HG03196 (cell line): ENCODE data around the gene POLR3H.
"Not testable (repeated sequence)": the region's sequence is repeated elsewhere in the genome, so short reads cannot be mapped to it uniquely, and the experiment has no call there.

Experiments
- ATAC-seq: cut with Tn5 transposase; IDR thresholded peaks from one replicate; pipeline ENCODE4 v1.9.1; 2021; ENCODE audit not compliant: unreplicated experiment

POLR3H gene

DNA sequence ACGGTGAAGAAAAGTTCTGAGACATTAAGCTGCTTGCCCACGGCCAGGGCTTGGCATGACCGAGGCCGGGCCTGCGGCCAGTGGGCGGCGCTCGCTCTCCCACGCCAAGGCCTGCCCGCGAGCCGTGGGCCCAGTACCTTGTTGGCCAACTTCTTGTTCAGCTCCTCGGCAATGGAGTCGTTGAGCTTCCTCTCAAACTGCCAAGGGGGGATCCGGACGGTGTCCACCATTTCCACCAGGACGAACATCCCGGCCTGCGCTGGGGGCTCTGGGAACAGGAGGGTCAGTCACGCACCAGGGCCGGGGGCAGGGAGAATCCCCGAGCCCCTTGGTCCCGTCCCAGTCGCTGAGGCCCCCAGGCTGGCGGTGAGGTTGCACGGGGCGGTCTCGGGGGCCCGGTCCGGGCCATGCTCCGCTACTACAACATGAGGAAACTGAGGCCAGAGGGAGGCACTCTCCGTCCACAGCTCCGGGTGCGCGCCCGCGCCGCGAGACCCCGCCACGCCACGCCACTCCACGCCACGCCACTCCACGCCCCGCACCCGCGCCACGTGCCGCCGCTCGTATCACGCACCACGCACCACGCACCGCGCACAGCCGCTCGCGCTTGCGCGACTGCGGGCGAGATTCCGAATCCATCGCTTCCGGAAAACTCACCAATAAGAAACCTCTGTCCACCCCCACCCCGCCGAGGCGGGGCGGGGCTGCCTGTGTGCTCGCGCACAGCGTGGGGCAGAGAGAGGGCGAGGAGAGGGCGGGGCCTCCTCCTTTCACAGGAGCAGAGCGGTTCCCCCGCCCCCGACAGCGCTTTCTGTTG lies at the start of gene POLR3H:
Gene POLR3H (minus strand): TSS at position 617 of the 817 bp plus-strand sequence. CDS start 369 bp downstream, at position 248.
- ATAC-seq, result peak; percentile 84

DNA sequence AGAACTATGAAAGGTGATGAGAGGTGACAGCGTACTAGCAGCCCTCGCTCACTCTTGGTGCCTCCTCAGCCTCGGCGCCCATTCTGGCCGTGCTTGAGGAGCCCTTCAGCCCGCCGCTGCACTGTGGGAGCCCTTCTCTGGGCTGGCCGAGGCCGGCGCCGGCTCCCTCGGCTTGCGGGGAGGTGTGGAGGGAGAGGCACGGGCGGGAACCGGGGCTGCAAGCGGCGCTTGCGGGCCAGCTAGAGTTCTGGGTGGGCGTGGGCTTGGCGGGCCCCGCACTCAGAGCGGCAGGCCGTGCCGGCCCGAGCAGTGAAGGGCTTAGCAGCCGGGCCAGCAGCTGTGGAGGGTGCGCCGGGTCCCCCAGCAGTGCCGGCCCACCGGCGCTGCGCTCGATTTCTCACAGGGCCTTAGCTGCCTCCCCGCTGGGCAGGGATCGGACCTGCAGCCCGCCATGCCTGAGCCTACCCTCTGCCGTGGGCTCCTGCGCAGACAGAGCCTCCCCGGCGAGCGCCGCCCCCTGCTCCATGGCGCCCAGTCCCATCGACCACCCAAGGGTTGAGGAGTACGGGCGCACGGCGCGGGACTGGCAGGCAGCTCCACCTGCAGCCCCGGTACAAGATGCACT lies 49.2 kb upstream of the POLR3H start:
- ATAC-seq, result not testable (repeated sequence)

DNA sequence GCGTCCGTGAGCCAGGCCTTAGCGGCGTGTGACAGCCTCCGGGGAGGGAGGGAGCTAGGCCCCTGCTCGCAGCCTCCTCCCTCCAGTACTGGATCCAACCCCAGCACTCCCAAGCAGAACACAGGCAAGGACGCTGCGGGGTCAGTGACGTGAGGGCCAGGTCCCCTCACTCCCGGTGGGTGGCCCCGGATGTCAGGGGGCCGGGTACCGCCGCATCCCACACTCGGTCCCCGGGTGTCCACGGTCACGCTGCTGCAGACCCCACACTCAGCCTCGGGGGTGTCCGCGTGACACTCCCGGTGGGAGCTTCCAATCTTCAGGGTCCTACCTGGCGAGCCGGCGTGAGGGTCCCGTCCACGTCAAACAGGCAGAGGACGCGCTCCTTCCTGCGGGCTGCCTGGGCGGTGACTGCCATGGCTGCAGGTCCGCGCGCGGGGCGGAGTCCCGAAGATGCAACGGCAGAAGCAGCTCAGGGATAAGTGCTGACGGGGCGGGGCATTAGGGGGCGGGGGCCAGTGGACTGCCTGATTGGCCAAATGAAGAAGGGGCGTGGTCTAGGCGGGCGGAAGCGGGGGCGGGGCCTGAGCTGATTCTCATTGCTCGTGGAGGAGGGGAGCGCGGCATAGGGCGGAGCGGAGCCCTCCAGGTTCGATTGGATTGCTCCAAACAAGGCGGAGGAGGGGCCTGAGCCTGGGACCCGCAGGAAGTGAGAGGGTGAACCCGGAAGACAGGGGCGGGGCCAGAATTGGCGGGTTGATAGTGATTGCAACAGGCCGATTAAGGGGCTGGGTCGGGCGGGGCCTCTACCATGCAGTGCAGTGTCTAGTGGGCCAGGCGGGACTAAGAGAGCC lies 45.3 kb upstream of the POLR3H start, which contains the start of gene PMM1:
Gene PMM1 (minus strand): TSS at position 450 of the 851 bp plus-strand sequence. CDS start 35 bp downstream, at position 415.
- ATAC-seq, result peak; percentile 86

- ATAC-seq, result no peak
These were observed 43.1 kb upstream of the POLR3H start for GRCh38 chr22:41587347-41587723.

DNA sequence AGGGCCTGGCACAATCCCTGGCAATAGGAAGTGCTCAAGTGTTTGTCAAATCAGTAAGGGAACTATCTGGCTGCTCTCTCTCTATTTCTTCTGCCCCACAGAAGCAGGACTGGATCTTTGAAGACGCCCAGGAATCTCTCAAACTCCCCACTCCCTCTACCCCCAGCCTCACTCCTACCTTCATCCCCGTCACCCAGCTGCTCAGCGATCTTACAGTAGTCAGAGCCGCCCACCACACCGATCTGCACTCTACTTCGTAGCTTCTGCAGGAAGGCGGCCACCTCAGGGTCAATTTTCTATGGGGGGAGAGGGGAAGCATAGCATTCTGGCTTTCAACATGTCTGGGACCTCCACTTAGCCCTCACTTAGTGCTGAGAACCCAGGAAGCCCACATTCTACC lies 41.6 kb upstream of the POLR3H start:
- ATAC-seq, result no peak

GRCh38 chr22:41584881-41585280 lies 40.6 kb upstream of the POLR3H start:
- ATAC-seq, result no peak

DNA sequence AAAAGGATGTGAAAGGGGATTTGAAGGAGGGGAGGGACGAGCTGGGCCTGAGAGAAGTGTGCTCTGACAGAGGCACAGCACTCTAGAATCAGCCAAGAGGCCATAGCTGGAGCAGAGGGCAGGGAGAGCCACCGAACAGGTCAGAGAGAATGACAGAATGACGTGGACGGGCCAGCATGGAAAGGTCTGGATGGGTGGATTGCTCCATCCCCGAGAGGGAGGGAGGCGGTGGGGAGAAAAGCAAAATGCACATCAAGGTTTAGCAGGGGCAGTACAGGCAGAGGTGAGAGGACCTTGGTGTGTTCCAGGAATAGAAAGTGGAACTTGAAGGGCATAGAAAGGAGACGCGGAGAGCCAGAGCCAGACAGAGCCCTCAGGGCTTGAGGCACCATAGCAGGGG lies 38.4 kb upstream of the POLR3H start:
- ATAC-seq, result no peak

DNA sequence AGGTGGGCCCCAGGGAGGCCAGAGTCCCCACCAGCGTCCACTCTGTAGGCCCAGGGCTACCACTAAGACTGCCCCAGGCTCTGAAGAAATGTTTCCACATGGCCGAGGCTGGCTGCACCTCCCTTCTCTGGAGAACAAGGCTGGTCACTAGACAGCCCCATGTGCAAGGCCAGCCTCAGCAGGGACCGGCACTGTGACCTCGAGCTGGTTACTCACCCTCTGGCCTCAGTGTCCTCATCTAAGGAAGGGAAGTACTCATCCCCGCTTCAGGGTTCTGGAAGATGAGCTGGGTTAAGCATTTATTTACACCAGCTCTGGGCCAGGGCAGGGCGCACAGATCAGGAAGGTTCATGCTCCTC lies 35.7 kb upstream of the POLR3H start:
- ATAC-seq, result no peak

GRCh38 chr22:41579297-41579996 lies 35.2 kb upstream of the POLR3H start:
- no peak for ATAC-seq

DNA sequence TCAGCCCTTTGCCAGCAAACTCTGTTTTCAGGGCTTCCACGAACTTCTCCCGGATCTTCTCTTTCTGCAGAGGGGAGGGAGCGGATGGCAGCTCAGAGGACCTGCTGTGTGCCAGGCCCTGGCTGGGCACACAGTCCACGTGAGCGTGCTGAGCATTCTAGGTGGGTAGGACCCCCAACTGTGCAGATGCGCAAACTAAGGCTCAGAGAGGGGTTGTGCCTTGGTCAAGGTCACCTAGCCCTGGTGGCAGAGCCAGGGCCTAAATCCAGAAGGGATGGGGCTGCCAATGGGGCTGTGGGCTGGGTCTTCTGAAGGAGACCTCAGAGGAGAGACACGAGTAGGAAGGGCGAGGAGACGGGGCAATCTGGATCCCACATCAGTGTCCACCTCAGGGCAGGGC lies 34.5 kb upstream of the POLR3H start:
- ATAC-seq, result no peak

GRCh38 chr22:41578114-41578513 lies 33.8 kb upstream of the POLR3H start:
- ATAC-seq, result no peak

DNA sequence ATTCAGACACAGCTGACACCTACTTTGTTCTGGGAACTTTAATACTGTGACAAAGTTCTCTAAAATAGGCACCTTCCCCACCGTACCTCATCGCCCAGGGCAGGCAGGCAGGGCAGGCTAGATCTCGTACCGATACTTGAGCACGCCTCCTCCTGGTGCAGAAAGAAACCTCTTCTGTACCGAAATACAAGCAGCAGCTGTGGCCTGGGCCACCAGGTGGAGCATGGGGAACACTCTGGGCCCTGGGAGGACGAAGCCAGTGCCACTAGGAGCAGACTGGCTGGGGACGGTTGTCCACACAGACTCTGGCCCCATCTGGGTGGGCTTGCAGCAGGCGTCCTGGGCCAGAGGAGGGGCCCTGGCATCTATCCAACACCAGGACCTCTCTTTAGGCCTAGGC lies 32.6 kb upstream of the POLR3H start:
- ATAC-seq, result no peak

DNA sequence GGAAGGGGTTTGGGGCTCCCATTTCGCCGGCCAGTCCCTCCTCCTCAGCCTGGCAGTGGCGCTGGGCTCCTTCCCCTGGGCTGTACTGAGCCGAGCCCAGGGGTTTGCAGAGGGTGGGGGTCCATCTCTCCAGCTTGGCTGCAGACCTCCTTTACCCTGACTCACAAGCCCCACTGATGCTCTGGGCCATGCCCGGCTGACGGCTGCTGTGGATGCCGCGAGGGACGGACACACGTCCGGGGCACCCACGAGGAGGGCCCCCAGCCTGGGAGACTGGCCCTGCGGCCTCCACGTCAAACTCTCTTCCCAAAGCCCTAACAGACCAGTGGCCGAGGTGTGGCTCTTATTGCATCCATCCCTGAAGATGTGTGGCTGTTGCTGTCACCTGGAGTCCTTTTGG lies 31.3 kb upstream of the POLR3H start:
- ATAC-seq, result no peak

DNA sequence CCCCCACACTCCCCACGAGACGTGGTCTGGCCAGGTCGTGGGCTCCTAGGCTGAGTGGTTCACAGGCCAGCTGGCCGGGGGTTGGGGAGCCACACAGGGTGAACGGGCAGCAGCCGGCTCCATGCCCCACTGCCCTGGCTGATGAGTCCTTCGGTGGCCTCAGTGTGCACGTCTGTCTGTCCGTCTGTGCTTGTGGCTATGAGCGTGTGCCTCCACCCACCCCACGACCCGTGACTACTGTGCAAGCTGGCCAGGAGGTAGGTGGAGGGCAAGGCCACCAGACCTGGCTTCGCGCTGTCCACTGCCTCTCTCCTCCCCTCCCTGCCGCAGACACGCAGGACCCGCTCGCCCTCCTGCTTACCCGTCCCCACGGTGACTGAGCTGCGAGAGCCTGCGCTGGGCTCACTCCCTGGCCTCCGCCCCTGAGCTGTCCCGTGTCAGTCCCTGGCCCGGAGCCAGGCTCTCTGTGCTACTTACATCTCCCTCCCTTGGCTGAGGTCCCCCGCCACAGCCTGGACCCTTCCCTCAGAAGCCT lies 30.6 kb upstream of the POLR3H start:
- no peak for ATAC-seq

- no peak for ATAC-seq
These were observed 29.4 kb upstream of the POLR3H start for GRCh38 chr22:41573677-41574076.

- ATAC-seq, result not testable (repeated sequence)
These were observed 28.0 kb upstream of the POLR3H start for GRCh38 chr22:41572305-41572704.

DNA sequence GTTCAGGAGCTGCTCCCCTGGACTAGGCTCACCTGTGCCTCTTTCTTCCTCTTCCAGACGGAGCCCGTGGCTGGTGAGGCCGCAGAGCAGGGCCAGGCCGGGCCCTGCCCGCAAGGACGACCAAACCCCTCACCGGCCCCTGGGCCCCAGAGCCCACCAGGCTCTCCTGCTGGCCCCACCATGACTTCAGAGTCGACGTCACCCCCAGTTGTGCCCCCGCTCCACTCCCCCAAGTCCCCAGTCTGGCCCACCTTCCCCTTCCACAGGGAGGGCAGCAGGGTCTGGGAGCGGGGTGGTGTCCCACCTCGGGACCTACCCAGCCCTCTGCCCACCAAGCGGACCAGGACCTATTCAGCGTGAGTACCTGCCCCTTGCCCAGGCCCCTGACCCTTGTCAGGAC lies 27.5 kb upstream of the POLR3H start:
- ATAC-seq, result no peak

GRCh38 chr22:41570221-41570620 lies 26.0 kb upstream of the POLR3H start:
- no peak for ATAC-seq

DNA sequence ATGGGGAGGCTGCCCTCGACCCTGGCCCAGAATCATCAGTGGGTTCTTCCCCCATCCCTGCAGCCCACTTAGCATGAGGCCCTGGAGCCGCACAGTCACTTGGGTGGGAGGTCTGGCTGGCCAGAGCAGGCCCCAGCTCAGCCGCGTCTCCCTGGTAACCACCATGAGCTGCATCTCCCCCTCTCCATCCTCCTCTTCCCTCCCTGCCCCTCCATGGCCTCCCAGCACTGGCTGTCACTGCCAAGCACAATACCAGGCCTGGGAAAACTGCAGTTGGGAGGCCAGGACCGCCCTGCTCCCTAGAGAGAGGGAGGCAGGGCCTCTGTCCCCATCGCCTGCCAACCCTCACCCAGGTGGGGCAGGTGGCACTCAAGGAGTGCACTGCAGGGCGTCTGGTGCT lies 24.5 kb upstream of the POLR3H start:
- no peak for ATAC-seq

- no peak for ATAC-seq
These were observed 23.2 kb upstream of the POLR3H start for GRCh38 chr22:41567512-41567768.
